Panc1 (cell line): ENCODE measurements around the gene CIAO1. TPM values are rescaled to one million over a fixed set of nuclear protein-coding genes. Genes with fewer than 3 reads are reported as not detected.

Source experiments
- ATAC-seq: fragments of 200-7000 bp; cut with Tn5 transposase; 2 replicates; pipeline ENCODE4 v1.9.1; 2020; ENCODE audit warnings: mild to moderate bottlenecking, moderate library complexity
- BruUV-seq: library from RNA; stranded (reverse); fragments of 400-500 nt; replicated peaks from 2 replicates; lab custom pipeline; 2021; lab: Mats Ljungman, UMichigan
- CTCF ChIA-PET: fragments of 300-600 bp; sonication (Branson Sonifier 250); formaldehyde crosslinking; loops from one replicate; lab custom pipeline; 2022; ENCODE audit warnings: antibody characterized with exemption; lab: Charles Lee
- POLR2A ChIA-PET: fragments of 300-600 bp; sonication (Branson Sonifier 250); formaldehyde crosslinking; loops from one replicate; lab custom pipeline; 2022; ENCODE audit warnings: antibody characterized with exemption; lab: Charles Lee
- DNase-seq: peaks from one replicate; pipeline ENCODE4 v3.0.0-alpha.2; 2010; ENCODE audit warnings: low read depth, low spot score
- H3K27ac ChIP-seq: 2 replicates; pipeline ENCODE4 v1.5.1; 2011; ENCODE audit warnings: mild to moderate bottlenecking, low read length, inconsistent platforms
- H3K27me3 ChIP-seq: fragments of 200-500 bp; sonication (Bioruptor generic); 2 replicates; pipeline ENCODE4 v1.6.0; 2014; ENCODE audit warnings: low read length, inconsistent platforms; ENCODE audit not compliant: control insufficient read depth, insufficient read depth
- H3K36me3 ChIP-seq: fragments of 200-500 bp; sonication (Bioruptor generic); 2 replicates; pipeline ENCODE4 v1.5.1; 2014; ENCODE audit warnings: inconsistent platforms, mild to moderate bottlenecking, low read length, moderate library complexity; ENCODE audit not compliant: control insufficient read depth, insufficient read depth
- H3K4me1 ChIP-seq: 2 replicates; pipeline ENCODE4 v1.5.1; 2011; ENCODE audit warnings: inconsistent platforms, mild to moderate bottlenecking, low read length, moderate library complexity; ENCODE audit not compliant: control insufficient read depth, insufficient read depth
- H3K4me3 ChIP-seq, 2 experiments: 2 replicates each; pipeline ENCODE4 v1.5.1; 2011 to 2012; ENCODE audit warnings: low read depth in 2 of 2, low read length in 2 of 2, mild to moderate bottlenecking in 2 of 2, inconsistent platforms in 1 of 2, moderate library complexity in 1 of 2
- H3K9me3 ChIP-seq: fragments of 200-500 bp; sonication (Bioruptor generic); 2 replicates; pipeline ENCODE4 v1.5.1; 2014; ENCODE audit warnings: low read depth, mild to moderate bottlenecking, inconsistent platforms, low read length, moderate library complexity; ENCODE audit not compliant: control insufficient read depth, insufficient read depth
- POLR2AphosphoS5 ChIP-seq: IDR thresholded peaks from 2 replicates; pipeline ENCODE4 v1.6.1; 2012; ENCODE audit warnings: mild to moderate bottlenecking, low read depth, low read length, moderate library complexity
- REST ChIP-seq, 2 experiments: IDR thresholded peaks; 2 replicates each; pipeline ENCODE4 v1.6.1; 2011 to 2012; ENCODE audit warnings: low read depth in 2 of 2, control low read depth in 1 of 2, low read length in 1 of 2, mild to moderate bottlenecking in 1 of 2, moderate library complexity in 1 of 2; ENCODE audit not compliant: insufficient read depth in 1 of 2
- SIN3A ChIP-seq: IDR thresholded peaks from 2 replicates; pipeline ENCODE4 v1.6.1; 2012; ENCODE audit warnings: low read depth, mild to moderate bottlenecking, low read length, moderate library complexity, borderline replicate concordance; ENCODE audit not compliant: insufficient read depth
- TCF7L2 ChIP-seq: IDR thresholded peaks from 2 replicates; pipeline ENCODE4 v1.6.1; 2011; ENCODE audit warnings: mild to moderate bottlenecking, low read depth, low read length, inconsistent platforms
- in situ Hi-C: cut with HindIII; loops from 2 replicates; pipeline ENCODE4 v1.10.0; 2016; ENCODE audit warnings: low sequenced_read_pairs, low pct_unique_long_range_greater_than_20kb
- intact Hi-C: fragments of 100-400 bp; cut with micrococcal nuclease; formaldehyde crosslinking; loops from one replicate; pipeline ENCODE4 v1.10.0; 2022; ENCODE audit not compliant: unreplicated experiment
- total RNA-seq: library from RNA; stranded (reverse); gene quantifications from one replicate; pipeline ENCODE4 v1.2.1, GENCODE V29; 2021; ENCODE audit not compliant: unreplicated experiment
- TF ChIP-seq, protein P1 (sequence below): fragments of 450-650 bp; IDR thresholded peaks from 2 replicates; pipeline ENCODE4 v1.5.1; 2017; ENCODE audit warnings: mild to moderate bottlenecking

Gene CIAO1
- total RNA-seq, 1 experiment from 2014 or later, result 85.5 TPM

GRCh38 chr2:96252526-96252925, 13.5 kb upstream of the CIAO1 start:
- no peak for ATAC-seq
- Histone ChIP-seq H3K4me1 (no peaks in the 10 kb centered on the region), H3K27me3 (no peaks in the 10 kb centered on the region), H3K9me3 (no peaks in the 10 kb centered on the region), H3K36me3 (peaks cover 10% of the 10 kb centered on the region; the same call in 1 of the 2 replicates), H3K27ac (no peak overlapping the region), H3K4me3 (no peak overlapping the region)
- CTCF ChIA-PET, result no interaction called here
- intact Hi-C loops (no loop called here), in situ Hi-C loops (loop anchor here (25.0 kb wide), 1 partner anchor 90 kb away; no protein-coding TSS in a partner anchor)
- TF ChIP-seq, protein P1, sequence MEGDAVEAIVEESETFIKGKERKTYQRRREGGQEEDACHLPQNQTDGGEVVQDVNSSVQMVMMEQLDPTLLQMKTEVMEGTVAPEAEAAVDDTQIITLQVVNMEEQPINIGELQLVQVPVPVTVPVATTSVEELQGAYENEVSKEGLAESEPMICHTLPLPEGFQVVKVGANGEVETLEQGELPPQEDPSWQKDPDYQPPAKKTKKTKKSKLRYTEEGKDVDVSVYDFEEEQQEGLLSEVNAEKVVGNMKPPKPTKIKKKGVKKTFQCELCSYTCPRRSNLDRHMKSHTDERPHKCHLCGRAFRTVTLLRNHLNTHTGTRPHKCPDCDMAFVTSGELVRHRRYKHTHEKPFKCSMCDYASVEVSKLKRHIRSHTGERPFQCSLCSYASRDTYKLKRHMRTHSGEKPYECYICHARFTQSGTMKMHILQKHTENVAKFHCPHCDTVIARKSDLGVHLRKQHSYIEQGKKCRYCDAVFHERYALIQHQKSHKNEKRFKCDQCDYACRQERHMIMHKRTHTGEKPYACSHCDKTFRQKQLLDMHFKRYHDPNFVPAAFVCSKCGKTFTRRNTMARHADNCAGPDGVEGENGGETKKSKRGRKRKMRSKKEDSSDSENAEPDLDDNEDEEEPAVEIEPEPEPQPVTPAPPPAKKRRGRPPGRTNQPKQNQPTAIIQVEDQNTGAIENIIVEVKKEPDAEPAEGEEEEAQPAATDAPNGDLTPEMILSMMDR, result no peak
- TF ChIP-seq POLR2AphosphoS5 (no peak), REST (IDR thresholded peaks at IDR 0.05; ENCODE audit: insufficient read depth in 1 of 2, low read depth in 2 of 2, low read length in 1 of 2) (no peak), TCF7L2 (no peak), SIN3A (no peak)
- DNase-seq, result no peak
- BruUV-seq, result no TSS peak
- POLR2A ChIA-PET, result no interaction called here

- BruUV-seq, result no TSS peak
- no peak for ATAC-seq
- intact Hi-C loops, result no loop called here
These were observed 13.0 kb upstream of the CIAO1 start for GRCh38 chr2:96253006-96253405.

More at GRCh38 chr2:96253006-96253405, 13.0 kb upstream of the CIAO1 start:
- no peaks in the 10 kb centered on the region for H3K4me1 ChIP-seq
- CTCF ChIA-PET, result no interaction called here
- no peak for DNase-seq
- no peaks in the 10 kb centered on the region for H3K9me3 ChIP-seq
- no peak overlapping the region for H3K27ac ChIP-seq
- TF ChIP-seq, protein P1, result no peak
- TF ChIP-seq TCF7L2 (no peak), POLR2AphosphoS5 (no peak), REST (IDR thresholded peaks at IDR 0.05; ENCODE audit: insufficient read depth in 1 of 2, low read depth in 2 of 2, low read length in 1 of 2) (no peak), SIN3A (no peak)
- no peak overlapping the region for H3K4me3 ChIP-seq
- H3K27me3 ChIP-seq, result no peaks in the 10 kb centered on the region
- in situ Hi-C loops, result loop anchor here (25.0 kb wide), 1 partner anchor 91 kb away; no protein-coding TSS in a partner anchor
- POLR2A ChIA-PET, result no interaction called here
- H3K36me3 ChIP-seq, result peaks cover 10% of the 10 kb centered on the region; the same call in 1 of the 2 replicates
